Kidney capillary endothelial cell (primary cell): Measurements from ENCODE around the gene ALDH16A1.
"Not testable (repeated sequence)": the region's sequence is repeated elsewhere in the genome, so short reads cannot be mapped to it uniquely, and the experiment has no call there.

Experiments used
- DNase-seq: peaks from one replicate; pipeline ENCODE4 v3.0.0-alpha.2; 2018; ENCODE audit warnings: low spot score

ALDH16A1 gene

DNA sequence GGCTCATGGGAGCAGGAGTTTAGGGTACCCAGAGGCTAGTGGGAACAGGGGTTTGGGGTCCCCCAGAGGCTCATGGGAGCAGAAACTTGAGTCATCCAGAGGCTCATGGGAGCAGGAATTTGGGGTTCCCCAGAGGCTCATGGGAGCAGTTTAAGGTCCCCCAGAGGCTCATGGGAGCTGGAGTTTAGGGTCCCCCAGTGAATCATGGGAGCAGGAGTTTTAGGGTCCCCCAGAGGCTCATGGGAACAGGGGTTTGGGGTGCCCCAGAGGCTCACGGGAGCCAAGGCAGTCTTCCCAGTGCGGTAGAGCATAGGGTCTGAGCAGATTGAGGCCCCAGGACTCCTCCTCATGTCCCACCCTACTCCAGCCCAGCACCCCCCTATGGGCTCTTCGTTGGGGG lies 12.3 kb downstream of the ALDH16A1 start:
- no peak for DNase-seq

DNA sequence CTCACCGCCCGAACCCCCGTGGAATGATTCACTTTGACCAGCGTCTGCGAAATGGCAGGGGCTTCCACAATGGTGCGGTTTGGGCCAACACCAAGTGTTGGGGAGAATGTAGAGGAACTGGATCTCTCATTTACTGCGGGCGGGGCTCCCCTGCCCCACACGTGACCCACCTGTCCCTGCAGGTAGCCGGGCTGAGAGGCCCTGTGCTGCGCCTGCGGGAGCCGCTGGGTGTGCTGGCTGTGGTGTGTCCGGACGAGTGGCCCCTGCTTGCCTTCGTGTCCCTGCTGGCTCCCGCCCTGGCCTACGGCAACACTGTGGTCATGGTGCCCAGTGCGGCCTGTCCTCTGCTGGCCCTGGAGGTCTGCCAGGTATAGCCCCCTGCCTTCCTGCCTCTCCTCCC lies 15.2 kb downstream of the ALDH16A1 start:
- DNase-seq, result no peak

DNA sequence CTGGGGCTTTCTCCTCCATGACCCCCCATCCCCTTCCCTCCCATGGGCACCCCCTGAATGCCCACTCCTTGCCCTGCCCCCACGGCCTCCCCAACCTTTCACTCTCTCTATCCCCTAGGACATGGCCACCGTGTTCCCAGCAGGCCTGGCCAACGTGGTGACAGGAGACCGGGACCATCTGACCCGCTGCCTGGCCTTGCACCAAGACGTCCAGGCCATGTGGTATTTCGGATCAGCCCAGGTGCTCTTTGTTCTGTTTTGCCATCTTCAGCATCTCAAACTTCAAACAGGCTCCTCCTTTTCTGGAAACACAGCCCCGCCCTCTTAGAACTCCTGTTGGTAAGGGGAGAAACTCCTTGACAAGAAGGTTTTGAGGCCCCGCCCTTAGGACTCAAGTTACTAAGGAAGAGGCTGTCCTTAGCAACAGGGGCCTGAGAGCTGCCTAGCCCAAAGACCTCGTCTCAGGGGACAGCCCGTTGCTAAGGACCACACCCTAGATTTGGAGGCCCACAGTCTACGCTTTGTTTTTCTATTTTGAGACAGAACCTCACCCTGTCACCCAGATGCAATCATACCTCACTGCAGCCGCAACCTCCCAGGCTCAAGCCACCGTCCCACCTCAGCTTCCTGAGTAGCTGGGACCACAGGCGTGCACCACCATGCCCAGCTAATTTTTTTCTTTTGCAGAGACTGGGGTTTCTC lies 15.9 kb downstream of the ALDH16A1 start:
- no peak for DNase-seq

DNA sequence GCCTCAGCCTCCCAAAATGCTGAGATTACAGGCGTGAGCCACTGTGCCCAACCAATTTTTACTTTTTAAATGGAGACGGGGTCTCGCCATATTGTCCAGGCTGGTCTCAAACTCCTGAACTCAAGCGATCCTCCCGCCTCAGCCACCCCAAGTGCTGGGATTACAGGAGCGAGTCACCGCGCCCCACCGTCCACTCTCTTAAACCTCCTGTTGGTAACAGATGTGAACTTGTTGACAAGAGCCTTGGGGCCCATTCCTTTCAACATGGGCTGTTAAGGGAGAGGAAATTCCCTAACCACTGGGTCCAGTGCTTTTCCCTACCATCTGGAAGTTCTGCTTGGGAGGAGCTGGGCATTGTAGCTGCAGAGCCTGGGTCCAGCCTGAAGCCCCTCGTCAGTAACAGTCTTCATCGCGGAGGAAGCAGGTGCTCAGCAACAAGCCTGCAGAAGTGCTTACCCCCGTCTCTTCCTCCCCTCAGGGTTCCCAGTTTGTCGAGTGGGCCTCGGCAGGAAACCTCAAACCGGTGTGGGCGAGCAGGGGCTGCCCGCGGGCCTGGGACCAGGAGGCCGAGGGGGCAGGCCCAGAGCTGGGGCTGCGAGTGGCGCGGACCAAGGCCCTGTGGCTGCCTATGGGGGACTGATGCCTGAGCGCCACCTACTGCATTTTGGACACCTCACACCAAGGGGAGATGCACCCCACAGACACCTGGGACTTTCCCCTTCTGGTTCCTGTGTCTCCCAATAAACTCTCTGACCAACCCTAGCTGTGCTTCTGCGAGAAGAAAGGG lies 17.0 kb downstream of the ALDH16A1 start:
- no peak for DNase-seq

DNA sequence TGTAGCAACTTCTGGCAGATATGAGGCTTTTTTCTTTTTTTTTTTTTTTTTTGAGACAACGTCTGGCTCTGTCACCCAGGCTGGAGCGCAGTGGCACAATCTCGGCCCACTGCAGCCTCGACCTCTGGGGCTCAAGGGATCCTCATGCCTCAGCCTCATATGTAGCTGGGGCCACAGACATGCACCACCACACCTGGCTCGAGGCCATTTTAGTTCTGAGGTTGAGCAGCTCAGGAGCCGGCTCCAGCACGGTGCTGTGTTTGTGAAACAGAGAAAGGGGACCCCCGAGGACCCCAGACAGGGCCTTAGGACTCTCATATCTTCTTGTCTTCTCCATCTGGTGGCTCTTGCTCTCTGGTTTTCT lies 17.6 kb downstream of the ALDH16A1 start:
- no peak for DNase-seq

DNA sequence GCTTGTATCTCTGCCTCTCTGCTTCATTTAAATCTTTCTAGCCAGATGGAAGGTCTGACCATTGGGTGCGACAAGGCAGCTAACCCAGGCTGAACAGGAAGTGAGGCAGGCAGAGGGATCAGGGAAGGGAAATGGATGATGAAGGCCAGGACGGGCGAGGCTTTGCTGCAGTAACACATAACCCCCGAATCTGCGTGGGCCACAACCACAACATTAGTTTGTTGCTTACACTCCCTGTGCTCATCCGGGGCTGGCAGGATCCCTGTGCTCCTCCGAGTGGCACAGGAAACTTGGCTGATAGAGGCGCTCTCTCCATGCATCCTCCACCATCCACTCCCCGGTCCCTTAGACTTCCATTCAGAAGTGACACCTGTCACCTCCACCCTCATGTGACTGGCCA lies 19.9 kb downstream of the ALDH16A1 start:
- DNase-seq, result no peak

DNA sequence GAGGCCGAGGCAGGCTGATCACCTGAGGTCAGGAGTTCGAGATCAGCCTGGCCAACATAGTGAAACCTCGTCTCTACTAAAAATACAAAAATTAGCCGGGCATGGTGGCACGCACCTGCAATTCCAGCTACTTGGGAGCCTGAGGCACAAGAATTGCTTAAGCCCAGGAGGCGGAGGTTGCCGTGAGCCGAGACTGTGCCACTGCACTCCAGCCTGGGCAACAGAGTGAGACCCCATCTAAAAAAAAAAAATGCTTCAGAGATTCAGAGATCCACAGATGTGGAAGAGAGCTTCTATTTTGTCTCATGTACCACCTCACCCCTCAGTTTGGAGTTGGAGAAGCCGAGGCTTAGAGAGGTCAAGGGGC lies 20.5 kb downstream of the ALDH16A1 start:
- not testable (repeated sequence) for DNase-seq

DNA sequence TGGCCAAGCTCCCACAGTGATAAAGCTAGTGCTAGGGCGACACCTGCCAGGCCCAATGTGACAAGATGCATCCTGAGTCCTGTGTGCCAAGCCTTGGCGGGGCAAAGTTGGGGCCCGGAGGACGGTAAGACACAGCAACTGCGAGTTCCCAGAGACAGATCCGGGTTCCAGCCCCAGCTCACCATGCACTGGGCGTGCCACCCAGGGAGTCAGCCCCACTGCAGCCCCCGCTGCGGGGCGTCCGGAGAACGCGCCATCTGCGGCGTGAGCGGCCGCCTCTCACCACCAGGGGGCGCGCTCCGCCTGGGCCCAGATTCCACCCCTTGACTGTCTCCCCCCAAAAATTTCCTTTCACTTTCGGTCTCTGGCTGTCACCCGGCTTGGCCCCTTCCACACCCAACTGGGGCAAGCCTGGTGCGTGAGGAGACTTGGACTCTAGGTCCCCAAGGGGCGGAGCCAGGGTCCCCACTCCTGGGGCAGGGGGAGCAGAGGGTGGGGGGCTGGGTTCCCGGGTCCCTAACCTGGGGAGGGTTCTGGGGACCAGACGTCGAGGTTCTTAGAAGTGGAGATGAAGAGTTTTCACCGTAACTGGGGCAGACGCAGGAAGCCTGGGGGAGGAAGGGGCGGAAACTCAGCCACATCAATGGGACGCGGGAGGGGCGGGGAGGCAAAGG lies 21.0 kb downstream of the ALDH16A1 start, which contains the start of gene FLT3LG:
Gene FLT3LG (plus strand): TSS at position 348 of the 674 bp plus-strand sequence. CDS start 425 bp downstream, outside the sequence.
- peak; percentile 56 for DNase-seq

DNA sequence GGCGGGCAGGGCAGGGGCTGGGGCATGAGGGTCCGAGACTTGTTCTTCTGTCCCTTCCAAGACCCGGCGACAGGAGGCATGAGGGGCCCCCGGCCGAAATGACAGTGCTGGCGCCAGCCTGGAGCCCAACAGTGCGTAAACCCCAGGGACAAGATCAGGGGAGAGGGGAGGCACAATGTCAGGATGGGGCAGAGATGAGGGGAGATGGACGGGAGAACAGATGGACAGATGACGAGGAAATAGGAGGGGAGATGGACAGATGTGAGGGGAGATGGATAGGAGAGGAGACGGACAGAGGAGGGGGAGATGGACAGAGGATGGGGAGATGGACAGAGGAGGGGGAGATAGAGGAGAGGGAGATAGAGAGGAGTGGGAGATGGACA lies 21.5 kb downstream of the ALDH16A1 start:
- DNase-seq, result no peak

DNA sequence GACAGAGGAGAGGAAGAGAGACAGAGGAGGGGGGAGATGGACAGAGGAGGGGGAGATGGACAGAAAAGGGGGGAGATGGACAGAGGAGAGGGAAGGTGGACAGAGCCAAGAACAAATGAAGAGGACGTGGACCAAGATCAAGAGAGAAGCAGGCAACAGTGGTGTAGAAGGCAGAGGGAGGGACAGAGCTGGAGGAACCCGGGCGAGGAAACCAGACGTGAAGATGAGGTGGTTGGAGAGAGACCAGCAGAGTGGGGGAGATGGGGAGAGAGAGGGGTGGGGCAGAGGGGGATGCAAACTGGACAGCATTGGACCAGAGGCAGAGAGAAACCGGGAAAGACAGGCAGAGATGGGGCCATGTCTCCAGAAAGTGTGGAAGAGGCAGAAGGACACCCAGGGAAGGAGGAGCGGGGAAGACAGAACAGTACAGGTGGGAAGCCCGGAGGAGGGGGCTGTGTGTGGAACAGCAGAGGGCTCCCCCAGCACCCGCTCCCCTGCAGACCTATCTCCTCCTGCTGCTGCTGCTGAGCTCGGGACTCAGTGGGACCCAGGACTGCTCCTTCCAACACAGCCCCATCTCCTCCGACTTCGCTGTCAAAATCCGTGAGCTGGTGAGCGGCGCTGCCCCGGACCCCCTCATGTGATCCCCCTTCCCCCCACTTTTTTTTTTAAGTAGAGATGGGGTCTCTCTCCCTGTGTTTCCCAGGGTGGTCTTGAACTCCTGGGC lies 22.3 kb downstream of the ALDH16A1 start:
- DNase-seq, result no peak

DNA sequence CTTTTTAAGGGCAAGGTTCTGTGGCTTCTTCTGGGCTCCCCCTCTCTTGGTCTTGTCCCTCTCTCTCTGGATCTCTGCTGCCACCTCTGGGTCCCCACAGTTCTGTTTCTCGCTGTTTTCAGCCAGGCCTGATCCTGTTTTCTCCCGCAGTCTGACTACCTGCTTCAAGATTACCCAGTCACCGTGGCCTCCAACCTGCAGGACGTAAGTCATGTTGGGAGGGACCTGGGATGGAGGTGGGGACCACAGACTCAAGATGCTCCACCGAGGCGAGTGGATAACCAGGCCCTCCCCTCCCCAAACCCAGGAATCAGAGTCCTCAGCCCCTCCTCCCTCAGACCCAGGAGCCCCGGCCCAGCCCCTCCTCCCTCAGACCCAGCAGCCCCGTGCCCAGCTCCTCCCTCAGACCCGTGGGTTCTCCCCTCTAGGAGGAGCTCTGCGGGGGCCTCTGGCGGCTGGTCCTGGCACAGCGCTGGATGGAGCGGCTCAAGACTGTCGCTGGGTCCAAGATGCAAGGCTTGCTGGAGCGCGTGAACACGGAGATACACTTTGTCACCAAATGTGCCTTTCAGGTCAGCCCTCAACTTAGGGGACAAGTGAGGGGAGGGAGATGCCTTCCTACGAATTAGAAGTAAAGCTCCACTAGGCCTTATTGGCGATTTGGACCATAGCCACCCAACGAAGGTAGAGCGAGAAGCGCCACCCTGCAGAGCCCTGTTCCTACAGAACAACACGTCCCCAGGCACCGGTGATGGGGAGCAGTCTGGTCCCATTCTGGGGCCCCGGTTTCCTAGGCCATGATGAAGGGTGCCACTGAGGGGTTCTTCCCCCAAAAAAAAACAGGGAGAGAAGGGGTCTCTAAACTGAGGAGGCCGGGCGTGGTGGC lies 23.2 kb downstream of the ALDH16A1 start:
- no peak for DNase-seq

DNA sequence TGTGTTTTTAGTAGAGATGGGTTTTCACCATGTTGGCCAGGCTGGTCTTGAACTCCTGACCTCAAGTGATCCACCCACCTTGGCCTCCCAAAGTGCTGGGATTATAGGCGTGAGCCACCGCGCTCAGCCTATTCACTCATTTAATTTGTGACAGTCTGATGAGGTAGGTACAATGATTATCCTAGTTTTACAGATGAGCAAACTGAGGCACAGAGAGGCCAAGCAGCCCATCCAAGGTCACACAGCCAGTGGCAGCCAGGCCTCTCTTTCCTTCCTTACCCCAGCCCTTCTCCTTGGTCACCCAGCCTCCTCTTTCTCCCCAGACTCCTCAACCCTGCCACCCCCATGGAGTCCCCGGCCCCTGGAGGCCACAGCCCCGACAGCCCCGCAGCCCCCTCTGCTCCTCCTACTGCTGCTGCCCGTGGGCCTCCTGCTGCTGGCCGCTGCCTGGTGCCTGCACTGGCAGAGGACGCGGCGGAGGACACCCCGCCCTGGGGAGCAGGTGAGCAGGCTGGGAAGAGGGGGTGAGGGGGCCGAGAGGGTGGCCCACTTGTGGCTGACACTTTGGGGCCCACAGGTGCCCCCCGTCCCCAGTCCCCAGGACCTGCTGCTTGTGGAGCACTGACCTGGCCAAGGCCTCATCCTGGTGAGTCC lies 27.1 kb downstream of the ALDH16A1 start:
- no peak for DNase-seq

DNA sequence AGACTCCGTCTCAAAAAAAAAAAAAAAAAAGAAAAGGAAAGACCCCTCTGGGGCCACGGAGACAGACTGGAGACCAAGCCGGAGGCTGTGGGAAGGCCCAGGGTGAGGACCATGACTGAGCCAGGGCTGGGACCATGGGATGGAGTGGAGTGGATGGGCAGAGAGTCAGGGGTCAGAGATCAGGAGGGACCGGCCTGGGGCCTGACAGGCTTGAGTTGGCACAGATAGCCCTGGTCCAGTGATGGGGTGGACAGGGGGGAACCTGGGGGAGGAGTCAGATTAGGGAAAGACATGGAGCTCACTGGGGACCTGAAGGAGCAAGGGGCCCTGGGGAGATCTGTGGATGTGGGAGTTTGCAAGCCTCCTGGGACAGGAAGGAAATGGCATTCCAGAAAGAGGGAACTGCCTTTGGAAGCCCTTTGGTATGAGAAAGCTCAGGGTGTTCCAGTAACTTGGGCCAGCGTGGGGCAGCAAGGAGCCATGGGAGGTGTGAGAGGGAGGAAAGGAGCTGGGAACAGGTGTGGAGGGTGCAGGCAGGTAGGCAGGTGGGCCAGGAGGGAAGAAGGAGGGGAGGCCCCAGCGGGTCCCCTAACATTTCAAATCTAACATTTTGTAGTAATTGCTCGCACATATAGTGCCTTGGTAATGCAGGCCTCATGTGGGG lies 28.1 kb downstream of the ALDH16A1 start:
- no peak for DNase-seq

DNA sequence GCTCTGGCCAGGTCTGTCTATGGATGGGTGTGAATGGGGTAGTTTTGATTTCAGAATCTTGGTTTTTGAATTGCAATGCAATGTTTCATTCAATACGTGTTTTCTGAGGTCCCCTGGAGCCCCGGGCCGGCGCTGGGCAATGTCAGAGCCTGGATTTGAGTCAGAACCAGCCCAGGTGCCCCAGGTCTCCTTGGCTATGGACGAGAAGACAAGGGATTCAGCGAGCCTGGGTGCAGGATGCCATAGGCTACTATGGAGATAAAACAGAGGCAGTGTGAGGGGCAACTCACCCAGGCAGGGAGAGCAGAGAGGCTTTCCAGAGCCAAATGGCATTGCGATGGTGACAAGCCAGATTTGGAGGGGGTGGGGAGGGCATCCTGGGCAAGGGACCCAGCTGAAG lies 33.2 kb downstream of the ALDH16A1 start:
- no peak for DNase-seq

DNA sequence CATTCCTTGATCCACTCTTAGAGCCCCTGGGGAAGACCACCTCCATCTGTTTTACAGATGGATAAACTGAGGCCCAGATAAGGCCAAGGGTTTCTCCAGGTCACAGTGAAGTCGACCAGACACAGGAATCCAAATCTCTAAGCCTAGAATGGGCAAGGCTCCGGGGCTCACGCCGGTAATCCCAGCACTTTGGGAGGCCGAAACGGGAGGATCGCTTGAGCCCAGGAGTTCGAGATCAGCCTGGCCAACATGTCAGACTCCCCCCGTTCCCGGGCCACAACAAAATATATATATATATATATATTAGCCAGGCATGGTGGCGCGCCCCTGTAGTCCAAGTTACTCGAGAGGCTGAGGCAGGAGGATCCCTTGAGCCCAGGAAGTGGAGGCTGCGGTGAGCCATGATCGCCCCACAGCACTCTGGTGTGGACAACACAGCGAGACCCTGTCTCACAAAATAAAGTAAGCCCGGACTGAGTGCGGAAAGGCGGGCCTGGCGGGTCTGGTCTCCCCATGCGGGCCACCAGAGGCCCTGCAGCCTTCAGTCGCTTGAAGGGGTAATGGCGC lies 33.8 kb downstream of the ALDH16A1 start:
- no peak for DNase-seq

DNA sequence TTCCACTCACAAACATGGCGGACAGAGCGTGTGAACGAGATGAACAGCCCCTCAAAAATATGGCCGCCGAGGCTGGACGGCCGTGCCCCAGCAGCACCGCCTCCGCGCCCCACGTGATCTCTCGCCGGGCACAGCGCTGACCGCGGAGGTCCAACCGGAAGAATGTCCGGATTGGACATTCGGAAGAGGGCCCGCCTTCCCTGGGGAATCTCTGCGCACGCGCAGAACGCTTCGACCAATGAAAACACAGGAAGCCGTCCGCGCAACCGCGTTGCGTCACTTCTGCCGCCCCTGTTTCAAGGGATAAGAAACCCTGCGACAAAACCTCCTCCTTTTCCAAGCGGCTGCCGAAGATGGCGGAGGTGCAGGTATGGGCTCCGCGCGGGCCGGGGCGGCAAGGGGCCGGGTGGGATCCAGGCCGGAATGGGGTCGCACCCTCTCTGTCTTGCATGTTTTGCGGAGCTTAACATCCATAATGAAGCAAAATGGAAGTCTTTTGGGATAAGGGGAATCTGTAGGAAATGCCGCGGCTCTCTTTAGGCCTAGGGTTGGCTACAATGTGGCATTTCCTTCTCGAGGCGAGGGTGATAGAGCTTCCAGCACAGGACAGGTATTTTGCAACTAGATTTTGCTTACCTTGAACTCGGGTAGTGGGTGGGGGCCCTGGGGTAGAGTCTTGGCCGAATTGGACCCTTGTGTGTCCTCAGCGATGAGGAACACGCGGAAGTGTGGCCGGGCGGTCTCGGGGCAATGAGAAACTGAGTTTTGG lies 34.4 kb downstream of the ALDH16A1 start, which contains the start of gene RPL13A:
Gene RPL13A (plus strand): TSS at position 332 of the 769 bp plus-strand sequence. CDS start 22 bp downstream, at position 354.
- peak; percentile 100 for DNase-seq

DNA sequence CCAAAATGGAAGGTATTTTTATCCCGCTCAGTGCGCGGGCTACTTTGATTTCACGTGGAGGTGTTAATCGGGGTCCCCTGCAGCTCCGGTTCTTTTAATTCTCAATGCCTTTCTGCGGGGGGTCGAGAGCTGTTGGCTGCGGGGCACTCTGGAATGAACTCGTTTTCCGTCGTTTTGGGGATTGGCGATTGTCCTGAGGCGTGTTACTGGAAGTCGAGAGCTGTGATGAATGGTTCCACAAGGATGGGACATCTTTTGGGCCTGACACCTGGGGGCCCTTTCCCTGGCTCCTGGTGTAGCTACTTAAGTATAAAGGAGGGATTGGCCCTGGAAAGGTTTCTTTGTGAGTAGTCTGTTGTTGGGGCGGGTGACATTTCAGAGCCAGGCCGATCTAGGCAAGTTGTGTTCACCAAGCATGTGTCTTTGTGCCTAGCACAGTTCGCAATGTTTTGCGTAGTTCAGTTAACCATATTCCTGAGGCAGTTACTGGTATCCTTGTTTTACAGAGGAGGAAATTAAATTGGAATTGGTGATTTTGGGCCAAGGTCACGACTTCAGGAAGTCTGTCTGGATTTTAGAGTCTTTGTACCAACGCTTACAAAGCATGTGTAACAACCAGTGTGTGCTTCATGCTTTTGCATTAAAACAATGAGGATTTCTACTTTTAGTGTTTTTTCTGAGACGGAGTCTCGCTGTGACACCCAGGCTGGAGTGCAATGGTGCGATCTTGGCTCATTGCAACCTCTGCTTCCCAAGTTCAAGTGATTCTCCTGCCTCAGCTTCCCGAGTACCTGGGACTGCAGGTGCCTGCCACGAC lies 35.2 kb downstream of the ALDH16A1 start:
- DNase-seq, result no peak

DNA sequence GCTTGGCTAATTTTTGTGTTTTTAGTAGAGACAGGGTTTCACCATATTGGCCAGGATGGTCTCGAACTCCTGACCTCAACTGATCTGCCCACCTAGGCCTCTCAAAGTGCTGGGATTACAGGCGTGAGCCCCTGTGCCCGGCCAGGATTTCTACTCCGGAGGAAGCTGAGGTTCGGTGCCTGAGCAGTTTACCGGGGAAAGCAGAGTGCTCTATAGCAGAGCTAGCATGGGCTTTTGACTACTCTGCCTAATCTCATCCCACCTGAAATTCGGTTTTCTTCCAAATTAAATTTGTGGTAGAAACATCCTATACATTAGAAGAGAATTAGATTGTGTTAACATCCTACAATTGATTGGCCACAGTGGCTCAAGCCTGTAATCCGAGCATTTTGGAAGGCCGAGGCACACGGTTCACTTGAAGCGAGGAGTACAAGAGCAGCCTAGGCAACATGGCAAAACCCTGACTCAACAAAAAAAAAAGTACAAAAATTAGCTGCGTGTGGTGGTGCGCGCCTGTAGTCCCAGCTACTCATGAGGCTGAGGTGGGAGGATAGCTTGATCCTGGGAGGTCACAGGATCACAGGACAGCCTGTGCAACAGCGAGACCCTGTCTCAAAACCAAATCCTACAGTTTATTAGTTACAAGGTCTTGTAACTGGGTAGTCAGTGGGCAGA lies 36.0 kb downstream of the ALDH16A1 start:
- DNase-seq, result no peak
